Lung microvascular endothelial cell (primary cell): ENCODE measurements around the gene EDN2. TPM values are rescaled to one million over a fixed set of nuclear protein-coding genes. Genes with fewer than 3 reads are reported as not detected.

ENCODE experiments used
- DNase-seq, 2 donors: peaks; one replicate each; pipeline versions ENCODE4 v3.0.0 to v3.0.0-alpha.2; 2010; ENCODE audit warnings: low read depth in 2 of 2
- total RNA-seq: library from RNA; depleted of rRNA; stranded (reverse); fragments of >200 nt; gene quantifications from 2 replicates; pipeline ENCODE4 v1.2.1, GENCODE V29; 2014

The EDN2 gene
- total RNA-seq, 1 donor from 2014 or later: not detected

- no peak for DNase-seq
These were observed 18.7 kb downstream of the EDN2 start for GRCh38 chr1:41465741-41466140.

- no peak for DNase-seq
These were observed 19.6 kb downstream of the EDN2 start for GRCh38 chr1:41464885-41465284.

GRCh38 chr1:41463516-41463915, 21.0 kb downstream of the EDN2 start:
- no peak for DNase-seq

GRCh38 chr1:41462680-41463004, 21.8 kb downstream of the EDN2 start:
- no peak for DNase-seq

GRCh38 chr1:41461790-41462679, 22.4 kb downstream of the EDN2 start:
- no peak for DNase-seq

GRCh38 chr1:41456847-41457540, 27.5 kb downstream of the EDN2 start:
- DNase-seq: no peak

- DNase-seq: no peak
These were observed 28.8 kb downstream of the EDN2 start for GRCh38 chr1:41455479-41456332.

- DNase-seq: no peak
These were observed 30.1 kb downstream of the EDN2 start for GRCh38 chr1:41454406-41454805.

- no peak for DNase-seq
These were observed 31.7 kb downstream of the EDN2 start for GRCh38 chr1:41452704-41453290.

- DNase-seq: no peak
These were observed 33.7 kb downstream of the EDN2 start for GRCh38 chr1:41450747-41451285.

- no peak for DNase-seq
These were observed 35.1 kb downstream of the EDN2 start for GRCh38 chr1:41449326-41449921.

GRCh38 chr1:41448821-41449220, 35.7 kb downstream of the EDN2 start:
- DNase-seq: no peak

GRCh38 chr1:41447995-41448770, 36.3 kb downstream of the EDN2 start:
- DNase-seq: no peak

- no peak for DNase-seq
These were observed 37.5 kb downstream of the EDN2 start for GRCh38 chr1:41446851-41447610.

- no peak for DNase-seq
These were observed 39.7 kb downstream of the EDN2 start for GRCh38 chr1:41444785-41445184.

- DNase-seq: no peak
These were observed 40.2 kb downstream of the EDN2 start for GRCh38 chr1:41444246-41444645.

- DNase-seq: no peak
These were observed 41.7 kb downstream of the EDN2 start for GRCh38 chr1:41442697-41443251.

GRCh38 chr1:41440321-41441085, 44.0 kb downstream of the EDN2 start:
- DNase-seq: no peak
